WTC11 (cell line): Measurements from ENCODE around the gene SAMD9L. TPM values are rescaled to one million over a fixed set of nuclear protein-coding genes. Genes with fewer than 3 reads are reported as not detected.
"Not testable (repeated sequence)": the region's sequence is repeated elsewhere in the genome, so short reads cannot be mapped to it uniquely, and the experiment has no call there.

Source experiments
- ATAC-seq: fragments of 200-7000 bp; cut with Tn5 transposase; 2 replicates; pipeline ENCODE4 v1.10.0; 2021; ENCODE audit warnings: mild to moderate bottlenecking, moderate library complexity
- CTCF ChIA-PET: fragments of 300-600 bp; sonication (Branson Sonifier 250); formaldehyde crosslinking; loops from one replicate; lab custom pipeline; 2021; ENCODE audit warnings: antibody characterized with exemption; lab: Charles Lee
- POLR2A ChIA-PET: fragments of 350-600 bp; sonication (Branson Sonifier 250); formaldehyde crosslinking; loops from one replicate; lab custom pipeline; 2021; ENCODE audit warnings: antibody characterized with exemption; lab: Charles Lee
- DNase-seq: peaks from one replicate; pipeline ENCODE4 v3.0.0; 2021; ENCODE audit warnings: low spot score
- H3K27ac Mint-ChIP-seq: 2 replicates; pipeline ENCODE4 v1.8.0; 2021; ENCODE audit warnings: mixed read lengths
- H3K27me3 Mint-ChIP-seq: 2 replicates; pipeline ENCODE4 v1.8.0; 2021; ENCODE audit warnings: low read depth, mild to moderate bottlenecking, moderate library complexity, mixed read lengths
- H3K36me3 Mint-ChIP-seq: 2 replicates; pipeline ENCODE4 v1.8.0; 2021; ENCODE audit warnings: mixed read lengths
- H3K4me1 Mint-ChIP-seq: 2 replicates; pipeline ENCODE4 v1.8.0; 2022; ENCODE audit warnings: mixed read lengths
- H3K4me3 Mint-ChIP-seq: 2 replicates; pipeline ENCODE4 v1.8.0; 2021; ENCODE audit warnings: mild to moderate bottlenecking, moderate library complexity, mixed read lengths
- H3K9me3 Mint-ChIP-seq: 2 replicates; pipeline ENCODE4 v1.8.0; 2021; ENCODE audit warnings: mixed read lengths
- ATF2 ChIP-seq: sonication (generic); formaldehyde crosslinking; IDR thresholded peaks from 2 replicates; pipeline ENCODE4 v1.8.1; 2022; ENCODE audit warnings: low read depth, missing genetic modification reagents, borderline replicate concordance
- ATF6 ChIP-seq: sonication (generic); formaldehyde crosslinking; IDR thresholded peaks from 2 replicates; pipeline ENCODE4 v1.8.1; 2023; ENCODE audit warnings: mild to moderate bottlenecking, missing genetic modification reagents
- CREM ChIP-seq: sonication (generic); formaldehyde crosslinking; IDR thresholded peaks from 2 replicates; pipeline ENCODE4 v1.8.1; 2022; ENCODE audit warnings: mild to moderate bottlenecking, missing genetic modification reagents, moderate library complexity
- CTCF ChIP-seq: fragments of 200-600 bp; IDR thresholded peaks from 2 replicates; pipeline ENCODE4 v1.8.0; 2022; ENCODE audit warnings: antibody characterized with exemption
- E2F4 ChIP-seq: sonication (generic); formaldehyde crosslinking; IDR thresholded peaks from 2 replicates; pipeline ENCODE4 v1.8.1; 2022; ENCODE audit warnings: low read depth, mild to moderate bottlenecking, moderate library complexity, missing genetic modification reagents, borderline replicate concordance
- MXD4 ChIP-seq: fragments of 250-450 bp; sonication (Bioruptor Pico); IDR thresholded peaks from 2 replicates; pipeline ENCODE4 v1.8.0; 2021; ENCODE audit warnings: mild to moderate bottlenecking, moderate library complexity, borderline replicate concordance
- PREB ChIP-seq: sonication (generic); formaldehyde crosslinking; IDR thresholded peaks from 2 replicates; pipeline ENCODE4 v1.8.1; 2022; ENCODE audit warnings: mild to moderate bottlenecking, missing genetic modification reagents, moderate library complexity, borderline replicate concordance
- SMAD4 ChIP-seq: sonication (generic); formaldehyde crosslinking; IDR thresholded peaks from 2 replicates; pipeline ENCODE4 v1.8.0; 2022; ENCODE audit warnings: mild to moderate bottlenecking, missing genetic modification reagents
- TCF7 ChIP-seq: sonication (generic); formaldehyde crosslinking; IDR thresholded peaks from 2 replicates; pipeline ENCODE4 v1.8.0; 2022; ENCODE audit warnings: mild to moderate bottlenecking, low read depth, missing genetic modification reagents, moderate library complexity
- USF2 ChIP-seq: sonication (generic); formaldehyde crosslinking; IDR thresholded peaks from 2 replicates; pipeline ENCODE4 v1.8.1; 2023; ENCODE audit warnings: mild to moderate bottlenecking, missing genetic modification reagents, moderate library complexity
- ZNF121 ChIP-seq: sonication (generic); formaldehyde crosslinking; IDR thresholded peaks from 2 replicates; pipeline ENCODE4 v1.8.0; 2023; ENCODE audit warnings: missing genetic modification reagents
- total RNA-seq: library from RNA; stranded (reverse); gene quantifications from 3 replicates; pipeline ENCODE4 v1.2.3, GENCODE V29; 2021

The SAMD9L gene
- total RNA-seq, 1 experiment from 2014 or later: 0.15 TPM

- TF ChIP-seq ATF6 (CRISPR knock-in tag): no peak
- no peak for TF ChIP-seq USF2 (CRISPR knock-in tag)
- no peak for TF ChIP-seq MXD4 (CRISPR knock-in tag)
- TF ChIP-seq TCF7 (CRISPR knock-in tag): no peak
Measured at GRCh38 chr7:93133005-93133404, 15.2 kb downstream of the SAMD9L start (continued).

GRCh38 chr7:93132216-93132615 is 16.0 kb downstream of the SAMD9L start:
- Mint-ChIP-seq H3K27ac (no peak overlapping the region), H3K9me3 (peaks cover 7% of the 10 kb centered on the region), H3K4me1 (no peaks in the 10 kb centered on the region), H3K27me3 (peaks cover 41% of the 10 kb centered on the region), H3K36me3 (no peaks in the 10 kb centered on the region), H3K4me3 (no peak overlapping the region)
- TF ChIP-seq CTCF: no peak
- no peak for TF ChIP-seq E2F4
- no peak for TF ChIP-seq CREM (CRISPR knock-in tag)
- TF ChIP-seq PREB: no peak
- no peak for TF ChIP-seq ATF2 (CRISPR knock-in tag)
- no peak for TF ChIP-seq SMAD4 (CRISPR knock-in tag)
- no peak for TF ChIP-seq ZNF121
- ChIA-PET POLR2A (no interaction called here), CTCF (no interaction called here)
- no peak for ATAC-seq
- no peak for DNase-seq

GRCh38 chr7:93126954-93127353 is 21.2 kb downstream of the SAMD9L start:
- CTCF ChIA-PET, H3K36me3 Mint-ChIP-seq, POLR2A ChIA-PET, H3K4me3 Mint-ChIP-seq, DNase-seq, ATAC-seq, H3K27ac Mint-ChIP-seq, H3K4me1 Mint-ChIP-seq: not testable (repeated sequence)
- Mint-ChIP-seq H3K9me3 (peaks cover 44% of the 10 kb centered on the region), H3K27me3 (peaks cover 23% of the 10 kb centered on the region)

GRCh38 chr7:93123532-93123931 is 24.7 kb downstream of the SAMD9L start:
- CTCF ChIA-PET, ATAC-seq, POLR2A ChIA-PET, H3K27ac Mint-ChIP-seq, DNase-seq, H3K4me3 Mint-ChIP-seq, H3K36me3 Mint-ChIP-seq, H3K4me1 Mint-ChIP-seq: not testable (repeated sequence)
- Mint-ChIP-seq H3K27me3 (peaks cover 15% of the 10 kb centered on the region), H3K9me3 (peaks cover 62% of the 10 kb centered on the region)
